Common myeloid progenitor, CD34-positive (primary cell): ENCODE results near the gene SDF2L1.
"Not testable (repeated sequence)": the region's sequence is repeated elsewhere in the genome, so short reads cannot be mapped to it uniquely, and the experiment has no call there.

Experiments used
- CTCF ChIA-PET: fragments of 350-600 bp; sonication (Branson Sonifier 250); formaldehyde crosslinking; loops from one replicate; lab custom pipeline; 2021; ENCODE audit warnings: antibody characterized with exemption; lab: Charles Lee
- POLR2A ChIA-PET: fragments of 350-600 bp; sonication (Branson Sonifier 250); formaldehyde crosslinking; loops from one replicate; lab custom pipeline; 2021; ENCODE audit warnings: antibody characterized with exemption; lab: Charles Lee
- DNase-seq, 3 donors: peaks; one replicate each; pipeline versions ENCODE4 v3.0.0 to v3.0.0-alpha.2; 2013
- H3K27ac ChIP-seq, 2 experiments: 1 replicate in 1 of 2; 2 replicates in 1 of 2; pipeline ENCODE4 v1.7.0; 2013; ENCODE audit warnings: inconsistent platforms in 2 of 2, low read length in 2 of 2, mild to moderate bottlenecking in 2 of 2, low read depth in 1 of 2, moderate library complexity in 1 of 2; ENCODE audit not compliant: severe bottlenecking in 2 of 2, insufficient read depth in 1 of 2, poor library complexity in 1 of 2
- H3K27me3 ChIP-seq, 5 experiments: replicated peaks in 2 of 5; 1 replicate in 3 of 5; 2 replicates in 2 of 5; pipeline versions ENCODE4 v1.6.1 to v1.7.0; 2013; ENCODE audit warnings: low read length in 4 of 5, mild to moderate bottlenecking in 2 of 5, moderate library complexity in 2 of 5, inconsistent platforms in 1 of 5; ENCODE audit not compliant: insufficient read depth in 5 of 5, control insufficient read depth in 4 of 5
- H3K36me3 ChIP-seq, 4 experiments: 1 replicate in 2 of 4; 2 replicates in 2 of 4; pipeline versions ENCODE4 v1.6.1 to v1.7.0; 2013; ENCODE audit warnings: low read length in 3 of 4, control low read depth in 1 of 4, mild to moderate bottlenecking in 1 of 4; ENCODE audit not compliant: control insufficient read depth in 4 of 4, insufficient read depth in 4 of 4
- H3K4me1 ChIP-seq, 4 experiments: 1 replicate in 3 of 4; 2 replicates in 1 of 4; pipeline versions ENCODE4 v1.6.1 to v1.7.1; 2013; ENCODE audit warnings: low read length in 3 of 4, mild to moderate bottlenecking in 3 of 4, control low read depth in 1 of 4, inconsistent platforms in 1 of 4, moderate library complexity in 1 of 4; ENCODE audit not compliant: control insufficient read depth in 4 of 4, insufficient read depth in 4 of 4; ENCODE audit errors: control extremely low read depth in 1 of 4
- H3K4me3 ChIP-seq, 7 experiments: 1 replicate in 4 of 7; 2 replicates in 3 of 7; pipeline versions ENCODE4 v1.5.1 to v1.7.0; 2013; ENCODE audit warnings: mild to moderate bottlenecking in 7 of 7, low read length in 6 of 7, moderate library complexity in 6 of 7, inconsistent platforms in 2 of 7, low read depth in 2 of 7, control low read depth in 1 of 7; ENCODE audit not compliant: insufficient read depth in 4 of 7, control insufficient read depth in 1 of 7; ENCODE audit errors: extremely low read depth in 1 of 7
- H3K9me3 ChIP-seq, 5 experiments: 1 replicate in 4 of 5; 2 replicates in 1 of 5; pipeline versions ENCODE4 v1.6.1 to v1.7.1; 2013; ENCODE audit warnings: low read length in 4 of 5, mild to moderate bottlenecking in 2 of 5, inconsistent platforms in 1 of 5, low read depth in 1 of 5, moderate library complexity in 1 of 5; ENCODE audit not compliant: control insufficient read depth in 4 of 5, insufficient read depth in 2 of 5; ENCODE audit errors: control extremely low read depth in 1 of 5
- WGBS: methylation state at CpG from one replicate; pipeline ENCODE4 v1.1.5; 2013; ENCODE audit not compliant: insufficient coverage; 5-methylcytosine and 5-hydroxymethylcytosine counted together

Gene SDF2L1

DNA sequence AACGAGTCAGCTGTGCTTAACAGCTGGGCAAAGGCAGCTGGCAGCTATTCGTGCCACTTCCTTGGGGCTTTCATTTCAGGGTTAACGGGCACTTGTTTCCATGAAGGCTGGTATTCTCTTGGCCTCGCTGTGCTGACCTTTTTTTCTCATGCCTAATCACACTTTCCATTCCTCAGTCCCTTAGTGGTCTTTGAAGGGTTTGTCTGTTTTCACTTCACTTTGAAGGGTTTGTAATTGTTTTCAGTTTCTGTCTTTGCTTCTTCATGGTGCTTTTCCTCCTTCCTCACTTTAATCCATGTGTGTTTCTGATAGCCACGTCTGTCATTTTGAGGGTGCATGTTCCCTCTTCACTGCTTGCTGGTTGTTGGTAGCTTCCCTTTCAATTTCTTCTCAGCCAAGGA lies 48.3 kb downstream of the SDF2L1 start:
- ChIA-PET POLR2A (no interaction called here), CTCF (interaction anchor here (0.6 to 1.0 kb wide), 2 partner anchors 18 to 58 kb away, joined by 3 read pairs; partner anchors contain the start of gene CCDC116)
- H3K27me3 ChIP-seq: no peaks in the 10 kb centered on the region
- DNase-seq: no peak
- H3K9me3 ChIP-seq: no peaks in the 10 kb centered on the region
- no peaks in the 10 kb centered on the region for H3K4me1 ChIP-seq
- no peak overlapping the region for H3K4me3 ChIP-seq
- WGBS: 81% methylated on average over 4 of the region's 5 CpGs
- H3K36me3 ChIP-seq: peaks cover 11 to 75% (median 44%) of the 10 kb centered on the region in 4 experiments
- H3K27ac ChIP-seq: no peak overlapping the region

DNA sequence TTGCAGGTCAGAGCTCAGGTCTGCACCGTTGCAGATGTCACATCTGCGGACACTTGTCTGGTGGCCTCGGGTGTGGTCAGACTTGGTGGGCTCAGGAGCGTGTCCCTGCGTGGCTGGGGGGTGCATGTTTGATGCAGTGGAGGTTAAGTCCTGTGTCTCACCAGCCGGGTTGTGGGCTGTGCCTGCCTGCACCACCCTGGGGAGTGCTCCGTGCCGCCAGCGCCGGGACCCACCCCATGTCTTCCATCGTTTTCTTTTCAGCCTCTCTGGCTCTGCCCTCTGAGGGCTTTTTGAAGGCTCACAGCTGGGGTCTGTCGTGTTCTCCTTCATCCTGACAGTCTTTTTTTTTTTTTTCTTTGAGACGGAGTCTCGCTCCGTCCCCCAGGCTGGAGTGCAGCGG lies 49.7 kb downstream of the SDF2L1 start:
- 98% methylated on average over 12 of the region's 16 CpGs for WGBS
- Histone ChIP-seq H3K27me3 (no peaks in the 10 kb centered on the region), H3K4me1 (no peaks in the 10 kb centered on the region), H3K36me3 (peaks cover 13 to 77% (median 45%) of the 10 kb centered on the region in 4 experiments), H3K4me3 (no peak overlapping the region), H3K27ac (no peak overlapping the region), H3K9me3 (no peaks in the 10 kb centered on the region)
- ChIA-PET CTCF (no interaction called here), POLR2A (no interaction called here)
- DNase-seq: no peak

DNA sequence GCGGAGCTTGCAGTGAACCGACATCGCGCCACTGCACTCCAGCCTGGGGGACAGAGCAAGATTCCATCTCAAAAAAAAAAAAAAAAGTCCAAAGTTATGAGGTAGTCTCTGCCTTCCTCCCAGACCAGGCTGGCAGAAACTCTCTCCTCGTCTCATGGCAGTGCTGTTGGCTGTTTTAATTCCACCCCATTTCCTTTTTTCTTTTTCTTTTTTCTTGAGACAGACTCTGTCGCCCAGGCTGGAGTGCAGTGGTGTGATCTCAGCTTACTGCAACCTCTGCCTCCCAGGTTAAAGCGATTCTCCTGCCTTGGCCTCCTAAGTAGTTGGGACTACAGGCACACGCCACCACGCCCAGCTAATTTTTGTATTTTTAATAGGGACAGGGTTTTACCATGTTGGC lies 50.8 kb downstream of the SDF2L1 start:
- WGBS: 100% methylated on average over 5 of the region's 9 CpGs

DNA sequence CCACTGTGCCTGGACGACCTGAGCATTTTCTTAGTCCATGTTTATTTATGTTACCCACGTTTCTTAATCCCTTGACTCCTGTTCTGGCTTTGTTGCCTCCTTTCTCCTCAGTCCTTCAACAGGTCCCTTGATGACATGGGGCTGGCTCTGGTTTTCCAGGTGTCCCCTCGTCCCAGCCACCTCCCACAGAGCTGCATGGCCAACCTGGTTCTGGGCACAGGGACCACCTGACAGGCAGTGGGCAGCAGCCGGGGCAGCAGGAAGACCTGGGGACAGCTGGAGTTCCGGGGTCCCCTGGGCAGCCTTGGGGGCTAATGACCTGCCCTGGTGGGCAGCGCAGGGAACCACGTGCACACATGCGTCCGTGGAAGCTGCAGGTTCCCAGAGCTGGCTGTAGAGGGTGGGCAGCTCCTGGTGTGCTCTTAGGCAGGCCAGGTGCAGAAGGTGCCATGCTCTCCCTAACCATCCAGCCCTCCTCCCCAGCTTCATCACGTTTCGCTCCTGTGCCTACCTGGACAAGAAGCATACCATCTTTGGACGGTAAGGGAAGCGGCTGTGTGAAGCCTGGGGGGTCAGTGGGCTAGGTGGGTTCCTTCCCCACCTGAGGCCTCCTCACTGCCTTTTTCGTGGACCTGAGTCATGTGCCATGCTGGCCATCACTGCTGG lies 51.4 kb downstream of the SDF2L1 start:
- WGBS: 94% methylated on average over 12 of the region's 14 CpGs
- no peaks in the 10 kb centered on the region for H3K4me1 ChIP-seq

More for the DNA sequence above, 50.8 kb downstream of the SDF2L1 start:
- POLR2A ChIA-PET, H3K9me3 ChIP-seq, H3K27ac ChIP-seq, H3K4me3 ChIP-seq, CTCF ChIA-PET, H3K4me1 ChIP-seq, DNase-seq, H3K27me3 ChIP-seq: not testable (repeated sequence)
- H3K36me3 ChIP-seq: peaks cover 17 to 78% (median 50%) of the 10 kb centered on the region in 4 experiments

More for the DNA sequence above, 51.4 kb downstream of the SDF2L1 start:
- ChIA-PET CTCF (interaction anchor here (2.0 kb wide), 1 partner anchor 8 kb away, joined by 5 read pairs; no protein-coding TSS in a partner anchor), POLR2A (no interaction called here)
- no peak for DNase-seq
- H3K9me3 ChIP-seq: no peaks in the 10 kb centered on the region
- H3K36me3 ChIP-seq: peaks cover 14 to 74% (median 52%) of the 10 kb centered on the region in 4 experiments
- H3K27me3 ChIP-seq: no peaks in the 10 kb centered on the region
- H3K27ac ChIP-seq: no peak overlapping the region
- H3K4me3 ChIP-seq: no peak overlapping the region
